Inflammatory macrophage (primary cell): ENCODE measurements around the gene MT4.

Experiments
- DNase-seq, 2 donors: peaks; one replicate each; pipeline ENCODE4 v3.0.0-alpha.2; 2020 to 2022
- total RNA-seq, 18 experiments: gene quantifications; one replicate each; lab custom pipeline; 2026; ENCODE audit warnings: mixed read lengths in 6 of 18, inconsistent platforms in 2 of 18; lab: John Stamatoyannopoulos, UW

Gene MT4
- total RNA-seq, result 0 to 0.07 (median 0) reads per million in 18 experiments

DNA sequence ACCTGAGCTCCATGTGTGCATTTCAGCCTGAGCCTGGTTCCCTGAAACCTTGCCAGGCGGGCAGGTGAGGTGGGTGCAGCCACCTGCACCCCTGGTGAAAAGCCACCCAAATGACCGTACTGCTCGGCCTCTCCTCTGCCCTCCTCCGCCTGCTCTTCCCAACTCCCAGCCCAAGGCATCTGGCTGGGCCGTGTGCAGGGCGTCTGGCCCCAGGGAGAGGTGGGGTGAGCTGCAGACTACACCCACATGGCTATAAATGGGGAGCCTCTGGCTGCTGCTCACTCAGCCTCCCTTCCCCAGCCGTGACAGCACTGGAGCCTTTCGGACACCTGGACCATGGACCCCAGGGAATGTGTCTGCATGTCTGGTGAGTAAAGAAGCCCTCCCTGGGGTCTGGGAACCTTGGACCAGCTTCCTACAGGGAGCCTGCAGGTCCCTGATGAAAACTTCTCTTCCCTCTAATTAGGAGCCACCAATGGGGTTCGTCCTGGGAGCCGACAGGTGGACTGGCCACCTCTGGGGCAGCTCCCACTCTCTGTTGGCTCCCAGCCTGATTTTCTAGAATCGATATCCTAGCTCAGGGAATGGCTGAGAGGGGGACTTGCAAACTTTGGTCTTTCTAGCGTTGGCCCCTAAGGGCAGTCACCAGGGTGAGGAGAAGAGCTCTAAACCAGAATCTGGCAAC, at the start of gene MT4:
TSS of gene MT4 (plus strand) at position 281 of the 685 bp plus-strand sequence. CDS start at position 337, 56 bp downstream.
- no peak for DNase-seq

DNA sequence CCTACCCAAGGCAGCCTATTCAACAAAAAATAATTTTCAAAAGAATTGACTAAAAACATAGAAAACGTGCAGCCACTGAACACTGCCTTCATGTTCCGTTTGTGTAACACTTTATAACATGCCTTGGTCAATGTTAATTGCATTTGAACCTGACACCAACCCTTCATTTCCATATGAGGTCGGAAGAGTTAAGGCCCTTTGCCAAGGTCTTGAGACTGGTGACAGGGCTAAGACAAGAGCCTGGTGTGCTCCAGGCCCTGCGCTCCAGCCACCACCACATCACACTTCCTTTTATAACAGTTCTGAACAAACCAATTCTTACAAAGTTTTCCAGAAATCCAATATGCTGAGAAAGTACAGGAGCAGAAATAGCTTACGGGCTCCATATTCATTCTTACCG, 49.2 kb upstream of the MT4 start:
- no peak for DNase-seq

DNA sequence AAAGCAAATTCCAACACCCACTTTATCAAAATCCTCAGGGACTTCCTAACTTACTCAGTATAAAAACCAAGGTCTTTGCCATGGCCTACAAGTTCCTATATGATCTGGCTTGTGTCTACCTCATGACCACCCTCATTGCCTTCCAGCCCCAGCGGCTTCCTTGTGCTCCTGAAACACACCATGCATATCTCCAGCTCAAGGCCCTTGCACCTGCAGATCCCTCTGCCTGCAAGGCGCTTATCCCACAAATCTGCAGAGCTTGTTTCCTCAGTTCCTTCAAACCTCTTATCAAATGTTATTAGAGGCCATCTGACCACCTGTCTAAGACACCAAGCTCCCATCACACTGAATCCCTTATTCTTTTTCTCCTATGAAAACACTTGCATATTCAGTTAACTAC, 47.7 kb upstream of the MT4 start:
- DNase-seq, result no peak

DNA sequence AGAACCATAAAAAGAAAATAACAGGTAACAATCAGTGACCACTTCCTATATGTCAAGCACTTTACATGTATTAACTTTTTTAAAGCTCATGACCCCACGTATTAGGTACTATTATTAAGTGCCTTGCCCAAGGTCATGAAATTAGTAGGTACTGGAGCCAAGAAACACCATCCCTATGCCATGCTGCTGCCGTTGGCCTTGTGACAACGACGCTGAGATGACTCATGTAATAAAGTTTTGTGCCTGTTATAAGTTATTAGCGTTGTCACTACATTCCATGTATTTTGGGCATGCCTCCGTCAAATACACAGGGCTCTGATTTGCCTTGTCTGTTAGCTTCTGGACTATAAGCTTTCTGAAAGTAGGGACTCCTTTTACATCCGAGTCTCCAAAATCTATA, 46.4 kb upstream of the MT4 start:
- DNase-seq, result no peak

DNA sequence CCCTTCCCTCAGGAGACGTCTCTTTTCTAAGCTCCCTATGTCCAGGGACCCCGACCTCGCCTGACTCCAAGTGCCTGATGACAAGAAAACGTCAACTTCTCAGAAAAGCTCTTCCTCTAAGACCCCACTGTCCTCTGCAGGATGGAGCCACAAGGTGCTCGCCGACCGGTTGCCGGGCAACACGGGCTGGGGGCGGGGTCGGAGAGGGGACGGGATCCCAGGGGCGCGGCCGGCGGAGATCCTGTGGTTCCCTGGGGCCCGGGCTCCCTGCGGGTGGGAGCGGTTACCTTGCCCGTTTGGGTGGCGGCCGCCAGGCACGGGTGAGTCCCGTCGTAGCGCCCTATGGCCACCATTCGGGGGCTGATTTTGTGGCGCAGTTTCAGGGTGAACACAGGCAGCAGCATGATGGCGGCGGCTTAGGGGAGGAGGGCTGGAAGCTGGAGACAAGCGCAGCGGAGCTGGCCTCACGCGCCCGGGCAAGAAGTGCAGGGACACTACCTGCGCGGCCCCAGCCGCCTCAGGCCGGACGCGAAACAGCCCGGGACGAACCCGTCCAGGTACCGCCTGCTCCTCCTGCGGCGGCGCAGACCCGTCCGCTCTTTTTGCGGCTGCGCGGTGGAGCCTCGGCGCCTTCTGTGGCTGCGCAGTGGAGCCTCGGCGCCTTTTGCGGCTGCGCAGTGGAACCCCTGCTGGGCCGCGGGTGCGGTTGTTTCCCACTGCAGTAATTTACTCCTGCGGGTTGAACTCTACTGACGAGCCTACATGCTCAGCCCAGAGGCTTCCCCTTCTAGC, 45.2 kb upstream of the MT4 start, which contains the start of gene BBS2:
TSS of gene BBS2 (minus strand) at position 566 of the 792 bp plus-strand sequence. CDS start at position 404, 162 bp downstream.
- DNase-seq, result peak; percentile 86 to 90

DNA sequence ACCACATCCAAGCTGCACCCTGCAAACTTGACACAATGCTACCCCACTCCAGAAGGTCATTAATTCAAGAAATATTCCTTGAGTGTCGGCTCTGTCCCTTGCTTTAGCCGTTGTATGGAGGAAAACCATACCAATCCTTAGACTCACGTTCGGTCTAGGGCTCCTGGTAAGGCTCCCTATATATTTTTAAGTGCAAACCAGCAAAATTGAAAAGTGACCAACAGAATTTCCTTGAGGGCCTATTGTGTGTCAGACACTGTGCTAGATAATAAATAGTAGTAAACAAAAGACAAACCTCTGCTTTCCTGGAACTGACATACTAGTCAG, 44.7 kb upstream of the MT4 start:
- DNase-seq, result no peak

DNA sequence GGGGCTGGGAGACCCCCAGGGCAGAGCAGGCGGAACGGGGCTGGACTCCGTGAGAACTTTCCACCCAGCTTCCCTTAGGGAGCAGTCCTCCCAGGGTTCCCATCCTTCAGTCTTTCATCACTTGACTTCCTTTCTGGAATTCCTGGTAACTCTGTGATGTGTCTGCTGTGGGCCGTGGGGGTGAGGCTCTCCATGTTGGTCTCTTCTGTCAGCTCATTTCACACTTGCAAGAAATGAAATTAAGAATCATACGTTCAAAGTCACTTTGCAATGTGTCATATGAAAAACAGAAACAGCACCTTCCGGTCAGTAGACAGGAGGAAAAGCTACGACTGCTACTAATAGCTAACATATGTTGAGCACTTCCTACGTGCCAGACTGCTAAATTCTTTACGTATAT, 39.6 kb upstream of the MT4 start:
- DNase-seq, result no peak

DNA sequence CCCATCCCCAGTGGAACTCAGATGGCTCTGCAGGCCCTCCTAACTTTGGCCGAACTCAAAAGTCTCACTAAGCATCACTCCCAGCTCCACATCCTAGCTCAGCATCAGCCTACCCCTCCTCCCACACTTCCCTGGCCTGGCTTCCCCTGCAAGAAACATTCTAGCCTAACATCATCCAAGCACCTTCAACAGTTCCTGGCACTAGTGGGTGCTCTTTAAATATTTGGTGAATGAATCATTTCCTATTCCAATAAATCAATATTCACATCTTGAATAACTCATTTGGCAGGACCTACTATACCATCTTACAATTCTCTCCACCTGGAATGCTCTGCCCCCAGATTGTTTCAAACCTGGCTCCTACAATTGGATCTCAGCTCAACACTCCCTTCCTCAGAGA, 34.0 kb upstream of the MT4 start:
- DNase-seq, result no peak

DNA sequence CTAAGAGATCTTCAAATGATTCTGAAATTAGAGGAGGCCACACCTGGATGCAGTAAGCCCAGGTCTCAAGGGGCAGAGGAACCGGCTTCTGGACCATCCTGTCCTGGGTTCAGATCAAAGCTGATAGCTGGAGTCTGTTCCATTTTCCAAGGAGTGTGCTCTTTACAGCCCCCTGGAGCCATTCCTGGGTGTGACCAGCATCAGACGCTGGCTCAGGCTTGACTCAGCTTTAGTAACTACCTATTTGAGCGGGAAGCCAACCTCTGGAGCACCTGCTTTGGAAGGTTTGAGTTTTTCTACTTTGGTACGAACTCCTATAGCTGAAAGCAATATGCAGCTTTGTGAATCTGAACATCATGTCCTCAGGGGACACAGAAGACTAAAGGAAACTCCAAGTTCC, 32.2 kb upstream of the MT4 start:
- no peak for DNase-seq

DNA sequence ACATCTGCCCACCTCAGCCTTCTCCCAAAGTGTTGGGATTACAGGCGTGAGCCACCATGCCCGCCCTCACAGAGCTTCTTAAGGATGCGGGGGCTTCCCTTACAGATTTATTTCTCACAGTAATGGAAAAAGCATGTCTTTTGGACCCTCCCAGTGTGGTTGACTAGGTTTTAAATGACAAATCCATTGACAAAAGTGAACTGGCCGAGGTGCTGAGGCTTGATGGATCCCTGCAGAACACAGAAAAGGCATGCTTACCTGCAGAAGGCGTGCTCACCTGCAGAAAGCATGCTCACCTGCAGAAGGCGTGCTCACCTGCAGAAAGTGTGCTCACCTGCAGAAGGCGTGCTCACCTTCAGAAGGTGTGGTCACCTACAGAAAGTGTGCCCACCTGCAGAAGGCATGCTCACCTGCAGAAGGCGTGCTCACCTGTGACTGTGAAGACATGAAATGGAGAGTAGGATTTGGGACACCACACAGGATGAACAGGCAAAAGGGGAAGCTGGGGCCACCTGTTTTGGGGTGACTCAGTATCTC, 30.0 kb upstream of the MT4 start:
- no peak for DNase-seq

DNA sequence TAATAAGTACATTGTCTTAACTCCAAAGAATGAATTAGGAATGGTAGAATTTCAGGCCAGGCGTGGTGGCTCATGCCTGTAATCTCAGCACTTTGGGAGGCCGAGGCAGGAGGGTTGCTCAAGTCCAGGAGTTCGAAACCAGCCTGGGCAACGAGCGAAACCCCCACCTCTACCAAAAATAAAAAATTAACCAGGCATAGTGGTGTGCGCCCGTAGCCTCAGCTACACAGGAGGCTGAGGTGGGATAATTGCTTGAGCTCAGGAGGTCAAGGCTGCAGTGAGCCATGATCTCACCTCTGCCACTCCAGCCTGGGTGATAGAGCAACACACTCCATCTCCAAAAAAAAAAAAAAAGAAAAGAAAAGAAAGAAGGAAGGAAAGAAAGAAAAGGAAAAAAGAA, 26.5 kb upstream of the MT4 start:
- DNase-seq, result no peak

DNA sequence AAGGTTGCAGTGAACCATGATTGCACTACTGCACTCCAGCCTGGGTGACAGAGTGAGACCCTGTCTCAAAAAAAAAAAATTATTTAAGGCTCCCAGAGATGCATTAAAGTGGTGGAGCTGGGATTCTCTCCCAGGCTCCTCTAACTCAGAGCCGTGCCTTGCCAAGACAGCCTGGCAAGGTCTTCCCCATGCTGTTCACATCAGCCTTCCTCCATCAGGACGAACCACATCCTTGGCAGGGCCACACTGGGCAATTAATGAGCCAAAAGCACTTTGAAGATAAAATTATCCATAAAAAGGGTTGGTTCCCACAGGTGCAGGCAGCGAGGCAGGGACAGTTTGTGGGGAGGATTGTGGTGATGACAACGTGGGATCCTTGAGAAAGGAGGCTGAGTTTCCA, 25.2 kb upstream of the MT4 start:
- DNase-seq, result no peak

DNA sequence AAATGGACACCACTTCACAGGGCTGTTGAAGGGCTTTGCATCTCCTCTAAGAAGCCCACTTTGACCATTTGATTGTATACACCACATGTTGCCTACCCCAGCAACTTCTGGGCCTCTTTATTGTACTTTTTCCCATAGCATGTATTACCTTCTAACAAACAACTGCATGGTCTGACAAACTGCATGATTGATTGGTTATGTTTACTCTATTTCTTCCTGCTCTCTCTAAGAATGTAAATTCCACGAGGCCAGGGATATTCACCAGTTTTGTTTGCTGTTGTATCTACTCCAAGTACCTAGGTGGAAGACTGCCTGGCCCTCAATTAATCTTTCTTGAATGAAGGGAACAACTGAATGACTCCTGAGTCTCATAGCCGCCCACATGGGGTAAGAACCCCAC, 22.8 kb upstream of the MT4 start:
- no peak for DNase-seq

DNA sequence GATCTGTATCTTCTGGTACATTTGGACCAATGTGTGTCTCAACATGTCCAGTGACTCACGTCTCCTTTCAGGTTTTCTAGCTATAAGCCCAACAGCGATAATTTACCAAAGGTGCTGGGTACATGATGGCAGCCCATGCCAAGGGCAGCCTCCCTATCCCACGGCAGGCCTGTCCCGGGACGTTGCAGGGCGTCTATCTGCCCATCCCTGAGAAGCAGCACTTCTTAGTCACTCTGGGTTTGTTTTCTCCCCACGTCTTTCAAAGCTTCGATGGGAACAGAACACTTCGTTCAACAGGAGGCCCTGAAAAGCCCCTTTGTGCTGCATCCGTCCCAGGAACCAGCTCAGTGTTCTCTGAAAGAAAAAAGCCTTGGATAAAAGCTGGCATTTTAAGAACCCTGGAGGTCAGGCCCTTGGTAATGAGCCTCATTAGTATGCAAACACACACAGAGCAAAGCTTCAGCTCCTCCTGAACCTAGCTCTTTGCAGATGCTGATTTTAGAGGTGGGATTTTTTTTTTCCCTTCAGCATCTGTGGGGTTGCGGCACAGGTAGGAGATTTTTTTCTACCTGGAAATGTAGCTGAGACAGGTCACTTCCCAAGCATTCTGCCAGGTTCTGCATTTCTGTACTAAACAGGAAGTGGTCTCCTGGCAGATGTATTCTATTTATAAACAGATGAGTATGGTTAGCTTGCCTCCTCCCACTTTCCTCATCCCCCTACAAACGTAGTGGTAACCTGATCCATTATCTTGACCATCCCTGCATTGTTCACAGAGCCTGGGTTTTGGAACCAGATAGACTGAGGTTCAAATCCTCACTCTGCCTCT, 17.5 kb upstream of the MT4 start:
- DNase-seq, result no peak

DNA sequence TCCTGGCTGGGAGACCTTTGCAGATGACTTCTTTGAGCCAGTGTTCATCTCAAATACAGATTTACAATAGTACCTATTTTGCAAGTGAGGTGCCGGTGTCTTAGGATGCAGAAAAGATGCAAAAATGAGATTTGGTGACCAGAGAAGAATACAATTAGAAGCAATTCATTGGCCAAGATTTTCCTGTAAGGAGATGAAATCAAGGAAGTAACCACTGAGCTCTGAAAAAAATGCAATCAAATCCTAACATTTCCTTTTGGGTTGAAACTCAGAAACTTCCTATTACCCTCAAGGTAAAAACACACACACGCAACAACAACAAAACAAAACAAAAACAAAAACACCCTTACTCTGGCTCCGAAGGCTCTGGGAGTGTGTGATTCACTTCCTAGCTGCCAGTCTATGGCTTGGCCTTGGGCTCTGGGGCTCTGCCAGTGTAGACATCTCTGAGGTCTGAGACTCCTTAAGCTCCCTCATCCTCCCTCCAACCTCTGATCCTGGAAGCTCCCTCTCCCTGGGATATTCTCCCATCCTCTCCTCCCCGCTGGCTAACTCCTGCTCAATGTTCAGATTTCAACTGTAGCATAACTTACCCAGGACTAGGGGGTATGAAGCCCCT, 16.8 kb upstream of the MT4 start:
- DNase-seq, result no peak

DNA sequence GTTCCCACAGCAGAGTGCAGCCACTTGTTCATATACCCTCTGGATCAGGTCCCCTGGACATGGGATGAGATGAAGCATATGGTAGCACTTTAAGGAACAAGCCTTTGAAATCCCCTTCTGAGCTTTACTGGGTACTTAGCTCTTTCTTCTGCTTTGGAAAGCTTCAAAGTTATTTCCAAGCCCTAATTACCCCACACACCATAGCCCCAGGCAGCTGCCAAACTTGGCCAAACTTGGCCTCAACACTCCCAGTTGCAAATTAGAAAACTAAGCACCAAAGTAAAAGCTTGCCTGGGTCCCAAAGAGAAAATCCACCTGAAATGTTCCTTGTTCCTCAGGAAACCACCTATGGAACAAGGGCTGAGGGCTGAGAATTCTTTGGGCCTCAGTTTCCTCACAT, 15.7 kb upstream of the MT4 start:
- DNase-seq, result no peak

DNA sequence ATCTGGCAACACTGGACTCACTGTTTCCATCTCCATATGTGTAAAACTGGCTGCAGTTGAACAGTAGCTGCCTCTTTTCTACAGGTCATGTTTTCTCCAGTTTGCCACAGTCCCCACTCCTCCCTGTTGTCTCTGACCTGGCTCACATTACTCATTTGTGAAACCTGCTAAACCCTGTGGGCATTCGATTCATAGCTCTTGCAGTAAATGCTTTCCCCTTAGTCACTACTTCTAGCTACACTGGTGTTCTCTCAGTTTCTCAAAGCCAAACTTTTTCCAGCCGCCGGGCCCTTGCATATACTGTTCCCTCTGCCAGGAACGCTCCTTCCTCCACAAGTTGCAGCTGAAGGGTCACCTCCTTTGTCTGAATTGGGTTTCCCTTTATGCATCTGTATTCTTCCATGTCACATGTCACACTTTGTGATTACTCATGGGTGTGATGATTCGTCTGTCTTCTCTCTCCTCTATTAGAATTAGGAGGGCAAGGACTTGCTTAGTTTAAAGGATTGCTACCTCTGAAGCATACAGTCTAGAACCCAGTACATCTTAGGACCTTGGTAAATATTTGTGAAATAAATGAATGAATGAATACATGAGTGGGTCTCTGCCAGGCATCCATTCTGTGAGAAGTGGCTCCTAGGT, 15.0 kb upstream of the MT4 start:
- peak in 1 of 2 donors; percentile 6 for DNase-seq

DNA sequence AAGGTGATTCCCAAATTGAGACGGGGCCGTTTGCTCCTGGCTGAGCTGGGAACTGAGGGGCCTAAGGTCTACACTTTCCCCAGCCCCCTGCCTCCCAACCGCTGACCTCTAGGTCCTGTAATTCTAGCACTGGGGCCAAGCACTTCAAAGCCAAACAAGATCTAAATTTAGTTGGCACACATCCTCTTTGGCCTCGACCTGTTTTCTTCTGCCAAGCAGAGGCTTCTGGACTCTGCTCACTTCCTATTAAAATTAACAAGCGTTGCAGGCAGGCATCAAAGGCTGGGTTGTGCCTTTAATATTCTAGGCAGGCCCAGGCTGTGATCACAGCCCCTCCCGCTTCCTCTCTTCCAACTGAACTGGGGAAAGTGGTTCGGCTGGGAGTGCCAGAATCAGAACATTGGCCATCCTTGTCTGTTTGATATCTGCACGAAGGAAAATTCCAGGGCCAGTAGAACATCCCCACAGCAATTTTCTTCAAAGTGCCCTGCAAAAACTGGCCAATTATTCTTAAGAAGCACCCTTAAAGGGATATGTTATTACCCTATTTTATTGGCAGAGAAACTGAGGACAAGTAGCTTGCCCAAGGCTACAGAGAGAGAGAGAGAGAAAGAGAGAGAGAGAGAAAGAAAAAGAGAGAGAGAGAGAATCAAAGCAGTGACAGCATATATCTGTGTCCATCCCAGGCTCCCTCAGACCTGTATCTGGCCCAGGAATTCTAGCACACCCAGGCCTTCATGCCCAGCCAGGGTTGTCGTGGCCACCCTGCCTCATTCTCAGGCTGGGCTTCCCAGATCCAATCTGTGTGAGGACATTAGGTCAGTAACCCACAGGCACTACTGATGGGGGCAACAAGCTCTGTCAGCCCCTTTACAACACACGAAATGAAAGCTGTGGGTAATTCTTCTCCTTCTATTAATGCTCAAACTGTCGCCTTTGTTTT, 12.8 kb upstream of the MT4 start:
- DNase-seq, result peak in 1 of 2 donors; percentile 9

DNA sequence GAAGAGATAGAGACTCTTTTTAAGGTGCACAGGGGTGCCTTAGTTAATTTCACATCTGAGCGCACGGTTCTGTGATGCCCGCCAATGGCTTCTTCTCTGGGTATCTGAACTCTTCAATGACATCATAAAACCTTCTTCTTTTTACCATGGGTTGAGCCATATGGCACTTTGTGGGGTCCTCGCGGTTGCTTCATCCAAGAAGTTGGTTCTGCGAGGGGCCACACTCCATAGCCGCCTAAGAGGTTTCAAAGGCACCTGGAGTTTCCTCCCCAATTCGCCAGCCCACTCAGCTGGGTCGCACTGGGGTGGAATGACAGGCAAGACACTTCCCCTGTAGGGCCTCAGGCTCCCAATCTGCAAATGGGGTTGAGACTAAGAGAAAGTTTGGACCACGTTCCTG, 10.4 kb upstream of the MT4 start:
- no peak for DNase-seq

DNA sequence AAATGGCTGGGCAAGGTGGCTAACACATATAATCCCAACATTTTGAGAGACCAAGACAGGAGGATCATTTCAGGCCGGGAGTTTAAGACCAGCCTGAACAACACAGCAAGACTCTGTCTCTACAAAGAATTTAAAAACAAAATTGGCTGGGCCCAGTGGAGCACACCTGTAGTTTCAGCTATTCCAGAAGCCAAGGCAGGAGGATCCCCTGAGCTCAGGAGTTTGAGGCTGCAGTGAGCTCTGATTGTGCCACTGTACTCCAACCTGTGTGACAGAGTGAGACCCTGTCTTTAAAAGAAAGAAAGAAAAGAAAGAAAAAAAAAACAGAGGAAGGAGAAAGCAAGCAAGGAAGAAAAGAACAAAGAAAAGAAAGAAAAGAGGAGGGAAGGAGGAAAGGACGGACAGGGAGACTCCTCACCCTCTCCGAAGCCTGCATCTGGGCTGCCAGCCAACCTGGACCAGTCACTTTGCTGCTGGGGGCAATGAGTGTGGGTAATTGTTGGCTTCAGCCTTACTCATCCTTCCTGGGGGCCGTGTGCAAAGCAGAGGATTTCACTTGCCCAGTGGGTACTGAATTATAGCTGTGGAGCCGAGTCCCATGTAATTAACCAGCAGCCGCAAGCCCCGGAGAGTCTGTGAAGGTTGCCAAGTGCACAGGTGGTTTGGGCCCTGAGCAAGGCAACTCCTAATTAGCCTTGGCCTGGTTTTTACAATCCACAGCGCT, 6.7 kb upstream of the MT4 start:
- no peak for DNase-seq
